Activated naive CD8-positive, alpha-beta T cell treated with anti-CD3 and anti-CD28 coated beads, Interleukin-2, amount 10 ng/mL, durations not matched to agents 7 days and 5 days (primary cell): Measurements from ENCODE around the gene CFAP97. TPM values are rescaled to one million over a fixed set of nuclear protein-coding genes. Genes with fewer than 3 reads are reported as not detected.
"Not testable (repeated sequence)": the region's sequence is repeated elsewhere in the genome, so short reads cannot be mapped to it uniquely, and the experiment has no call there.

Experiments
- ATAC-seq: fragments of 150-1000 bp; cut with Tn5 transposase; one replicate; pipeline ENCODE4 v1.10.0; 2021; ENCODE audit warnings: low read depth, moderate library complexity
- POLR2A ChIA-PET: fragments of 350-600 bp; sonication (Branson Sonifier 250); formaldehyde crosslinking; loops from one replicate; lab custom pipeline; 2021; ENCODE audit warnings: antibody characterized with exemption; lab: Charles Lee
- DNase-seq: peaks from one replicate; pipeline ENCODE4 v3.0.0; 2021
- H3K27ac Mint-ChIP-seq: one replicate; pipeline ENCODE4 v1.8.0; 2022; ENCODE audit warnings: mild to moderate bottlenecking, mixed read lengths
- H3K27me3 Mint-ChIP-seq: one replicate; pipeline ENCODE4 v1.8.0; 2022; ENCODE audit warnings: mild to moderate bottlenecking, moderate library complexity, mixed read lengths
- H3K36me3 Mint-ChIP-seq: one replicate; pipeline ENCODE4 v1.8.0; 2021; ENCODE audit warnings: mild to moderate bottlenecking, mixed read lengths
- H3K4me1 Mint-ChIP-seq: one replicate; pipeline ENCODE4 v1.8.0; 2021; ENCODE audit warnings: mixed read lengths
- H3K4me3 Mint-ChIP-seq: one replicate; pipeline ENCODE4 v1.8.0; 2022; ENCODE audit warnings: mild to moderate bottlenecking, moderate library complexity, mixed read lengths
- H3K9me3 Mint-ChIP-seq: one replicate; pipeline ENCODE4 v1.8.0; 2021; ENCODE audit warnings: mixed read lengths
- total RNA-seq, 2 experiments: library from RNA; stranded (reverse); gene quantifications; one replicate each; pipeline ENCODE4 v1.2.3, GENCODE V29; 2021

Gene CFAP97
- total RNA-seq, 2 experiments from 2014 or later = 30.3 to 30.5 TPM

DNA sequence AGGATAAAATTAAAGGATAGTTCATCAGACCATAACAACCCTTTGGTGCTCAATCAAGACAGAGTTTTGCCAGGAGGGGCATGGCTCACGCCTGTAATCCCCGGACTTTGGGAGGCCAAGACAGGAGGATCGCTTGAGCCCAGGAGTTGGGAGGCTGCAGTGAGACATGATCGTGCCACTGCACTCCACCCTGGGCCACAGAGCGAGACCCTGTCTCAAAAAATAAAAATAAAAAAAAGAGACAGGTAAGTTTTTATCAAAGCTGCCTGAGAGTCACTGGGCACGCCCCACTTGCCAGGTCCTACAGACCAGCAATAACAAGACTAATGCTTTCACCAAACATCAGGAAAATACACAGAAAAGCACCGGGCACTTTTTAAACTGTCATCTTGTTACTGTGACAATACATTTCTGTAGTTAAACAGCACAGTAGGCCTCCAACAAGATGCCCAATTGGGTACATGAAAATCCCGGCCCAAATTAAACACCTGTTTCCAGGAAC, 765 bp downstream of the CFAP97 start:
- POLR2A ChIA-PET = no interaction called here
- no peaks in the 10 kb centered on the region for H3K36me3 Mint-ChIP-seq
- peak overlapping the region; percentile 97 for H3K4me3 Mint-ChIP-seq
- ATAC-seq (no peak), DNase-seq (no peak)
- peaks cover 32% of the 10 kb centered on the region for H3K4me1 Mint-ChIP-seq
- peak overlapping the region; percentile 96 for H3K27ac Mint-ChIP-seq
- peaks cover 4% of the 10 kb centered on the region for H3K27me3 Mint-ChIP-seq
- no peaks in the 10 kb centered on the region for H3K9me3 Mint-ChIP-seq

DNA sequence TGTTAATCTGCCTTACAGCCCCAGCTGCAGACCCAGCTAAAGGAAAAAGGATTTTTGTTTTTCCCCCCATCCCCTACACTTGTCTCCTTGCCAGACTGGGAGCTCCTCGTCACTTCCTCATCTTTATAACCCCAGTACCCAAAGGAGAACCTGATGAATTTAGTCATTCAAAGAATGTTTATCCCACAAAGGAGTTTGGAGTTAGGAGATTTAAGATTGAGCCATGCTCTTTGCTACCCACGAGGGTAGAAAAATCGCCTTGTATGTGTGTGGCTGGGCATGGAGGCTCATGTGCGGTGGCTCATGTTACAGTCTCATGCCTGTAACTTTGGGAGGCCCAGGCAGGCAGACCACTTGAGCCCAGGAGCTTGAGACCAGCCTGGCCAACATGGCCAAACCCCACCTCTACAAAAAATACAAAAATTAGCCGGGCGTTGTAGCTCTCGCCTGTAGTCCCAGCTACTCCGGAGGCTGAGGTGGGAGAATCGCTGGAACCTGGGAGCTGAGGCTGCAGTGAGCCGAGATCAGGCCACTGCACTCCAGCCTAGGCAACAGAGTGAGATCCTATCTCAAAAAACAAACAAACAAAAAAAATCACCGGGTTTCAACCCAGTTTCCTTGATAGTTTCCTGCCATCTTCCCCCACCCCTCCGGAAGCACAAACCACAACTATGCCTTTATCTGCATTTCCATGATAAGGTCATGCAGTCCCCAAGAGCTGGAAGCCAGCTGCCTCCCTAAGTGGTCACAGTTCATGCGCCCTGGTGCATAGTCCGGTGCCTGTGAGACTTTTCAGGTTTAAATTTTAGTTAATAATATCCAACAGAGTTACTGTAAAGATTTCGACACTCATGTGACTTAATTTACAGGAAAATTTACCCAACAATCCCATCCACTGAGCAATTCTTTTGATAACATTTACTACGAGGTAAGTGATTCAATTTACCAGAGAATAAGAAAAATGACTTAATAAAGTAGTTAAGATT, 1.5 kb downstream of the CFAP97 start:
- H3K4me1 Mint-ChIP-seq = peaks cover 32% of the 10 kb centered on the region
- DNase-seq = no peak
- peaks cover 2% of the 10 kb centered on the region for H3K27me3 Mint-ChIP-seq
- peak overlapping the region; percentile 96 for H3K27ac Mint-ChIP-seq
- peak overlapping the region; percentile 97 for H3K4me3 Mint-ChIP-seq
- H3K36me3 Mint-ChIP-seq = no peaks in the 10 kb centered on the region
- no peaks in the 10 kb centered on the region for H3K9me3 Mint-ChIP-seq
- ATAC-seq = no peak
- POLR2A ChIA-PET = no interaction called here

DNA sequence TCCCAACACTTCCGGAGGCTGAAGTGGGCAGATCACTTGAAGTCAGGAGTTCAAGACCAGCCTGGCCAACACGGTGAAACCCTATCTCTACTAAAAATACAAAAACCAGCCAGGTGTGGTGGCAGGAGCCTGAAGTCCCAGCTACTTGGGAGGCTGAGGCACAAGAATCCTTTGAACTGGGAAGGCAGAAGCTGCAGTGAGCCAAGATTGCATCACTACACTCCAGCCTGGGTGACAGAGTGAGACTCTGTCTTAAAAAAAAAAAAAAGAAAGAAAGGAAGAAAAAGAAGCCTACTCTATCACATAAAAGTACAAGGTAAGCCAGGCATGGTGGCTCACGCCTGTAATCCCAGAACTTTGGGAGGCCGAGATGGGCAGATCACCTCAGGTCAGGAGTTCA, 5.6 kb downstream of the CFAP97 start:
- H3K9me3 Mint-ChIP-seq, DNase-seq, H3K4me3 Mint-ChIP-seq, POLR2A ChIA-PET, H3K27ac Mint-ChIP-seq, H3K36me3 Mint-ChIP-seq, H3K27me3 Mint-ChIP-seq, ATAC-seq: not testable (repeated sequence)
- H3K4me1 Mint-ChIP-seq = peaks cover 25% of the 10 kb centered on the region

DNA sequence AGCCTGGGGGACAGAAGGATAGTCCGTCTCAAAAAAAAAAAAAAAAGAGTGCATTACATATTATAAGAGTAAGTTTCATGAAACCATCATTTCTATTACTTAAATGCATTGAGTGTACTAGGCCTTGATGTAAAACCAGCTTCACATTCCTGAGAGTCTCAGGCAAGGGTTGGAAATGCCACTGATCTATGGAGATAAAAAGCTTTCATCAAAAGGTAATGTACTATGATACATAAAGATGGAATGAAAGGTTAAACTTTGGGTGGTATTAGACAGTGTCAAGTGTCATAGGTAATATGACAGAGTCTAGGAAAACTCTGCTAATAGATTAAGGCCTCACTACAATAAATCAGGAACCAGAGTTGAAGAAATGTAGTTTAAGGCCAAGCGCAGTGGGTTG, 7.4 kb downstream of the CFAP97 start:
- no peak overlapping the region for H3K27ac Mint-ChIP-seq

DNA sequence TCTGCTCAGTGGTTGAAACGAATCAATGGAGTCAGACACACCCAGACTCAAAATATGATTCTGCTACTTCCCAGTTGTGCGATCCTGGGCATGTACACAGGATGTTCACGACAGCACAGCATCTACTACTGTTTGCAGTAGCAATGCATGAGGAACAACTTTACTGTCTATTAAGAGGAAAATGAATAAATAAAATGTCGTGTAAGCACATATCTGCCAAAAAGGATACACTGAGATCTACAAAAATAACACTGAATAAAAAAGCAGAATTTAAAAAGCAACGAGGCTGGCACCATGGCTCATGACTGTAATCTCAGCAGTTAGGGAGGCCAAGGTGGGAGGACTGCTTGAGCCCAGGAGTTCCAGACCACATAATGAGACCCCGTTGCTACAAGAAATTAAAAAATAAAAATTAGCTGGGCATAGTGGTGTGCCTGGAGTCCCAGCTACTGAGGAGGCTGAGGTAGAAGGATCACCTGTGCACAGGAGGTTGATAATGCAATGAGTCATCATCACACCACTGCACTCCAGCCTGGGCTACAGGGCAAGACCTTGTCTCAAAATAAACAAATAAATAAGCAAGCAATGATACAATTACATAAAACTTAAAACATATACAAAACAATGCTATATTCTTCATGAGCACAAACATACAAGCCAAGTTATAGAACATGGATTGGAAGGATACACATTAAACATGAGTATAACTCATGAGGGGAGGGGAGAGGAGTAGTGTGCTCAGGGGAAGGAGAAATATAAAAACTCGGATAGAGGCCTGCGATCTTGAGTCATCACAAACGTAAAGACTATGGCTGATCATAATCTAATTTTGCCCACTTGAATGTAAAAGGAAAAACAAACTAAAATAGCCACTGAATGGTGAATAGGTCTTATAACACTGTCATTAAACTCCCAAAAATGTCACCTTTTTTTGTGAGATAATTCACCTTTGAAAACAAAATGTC, 8.6 kb downstream of the CFAP97 start:
- Mint-ChIP-seq H3K9me3 (no peaks in the 10 kb centered on the region), H3K27me3 (no peaks in the 10 kb centered on the region), H3K4me1 (peaks cover 14% of the 10 kb centered on the region), H3K36me3 (peaks cover 13% of the 10 kb centered on the region), H3K27ac (no peak overlapping the region), H3K4me3 (no peak overlapping the region)
- POLR2A ChIA-PET = no interaction called here
- ATAC-seq = no peak
- DNase-seq = no peak

More for the DNA sequence above, 7.4 kb downstream of the CFAP97 start:
- no peak for DNase-seq
- H3K9me3 Mint-ChIP-seq = no peaks in the 10 kb centered on the region
- no peaks in the 10 kb centered on the region for H3K27me3 Mint-ChIP-seq
- POLR2A ChIA-PET = no interaction called here
- ATAC-seq = no peak
- H3K4me1 Mint-ChIP-seq = peaks cover 13% of the 10 kb centered on the region
- H3K4me3 Mint-ChIP-seq = no peak overlapping the region
- H3K36me3 Mint-ChIP-seq = peaks cover 5% of the 10 kb centered on the region

DNA sequence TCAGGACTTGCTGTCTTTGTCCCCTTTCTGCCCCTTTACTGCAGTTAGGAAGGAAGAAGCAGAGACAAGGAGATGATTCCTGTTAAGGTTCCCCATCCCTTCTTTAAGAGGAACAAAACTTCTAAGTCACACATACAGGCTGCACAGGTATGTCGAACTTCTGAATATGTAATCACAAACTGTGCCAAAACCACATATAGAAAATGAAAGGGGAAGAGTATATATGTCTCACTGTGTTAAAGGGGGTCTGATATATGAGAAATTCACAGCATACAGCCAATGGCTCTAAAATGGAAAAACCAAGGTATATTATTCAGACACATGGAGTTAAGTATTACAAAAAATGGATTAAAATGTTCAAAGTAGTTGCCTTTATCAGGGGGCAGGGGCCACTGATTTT, 11.7 kb downstream of the CFAP97 start:
- Mint-ChIP-seq H3K27ac (no peak overlapping the region), H3K27me3 (no peaks in the 10 kb centered on the region), H3K4me3 (no peak overlapping the region), H3K4me1 (peaks cover 16% of the 10 kb centered on the region), H3K9me3 (no peaks in the 10 kb centered on the region), H3K36me3 (peaks cover 21% of the 10 kb centered on the region)
- DNase-seq (no peak), ATAC-seq (no peak)
- POLR2A ChIA-PET = no interaction called here

DNA sequence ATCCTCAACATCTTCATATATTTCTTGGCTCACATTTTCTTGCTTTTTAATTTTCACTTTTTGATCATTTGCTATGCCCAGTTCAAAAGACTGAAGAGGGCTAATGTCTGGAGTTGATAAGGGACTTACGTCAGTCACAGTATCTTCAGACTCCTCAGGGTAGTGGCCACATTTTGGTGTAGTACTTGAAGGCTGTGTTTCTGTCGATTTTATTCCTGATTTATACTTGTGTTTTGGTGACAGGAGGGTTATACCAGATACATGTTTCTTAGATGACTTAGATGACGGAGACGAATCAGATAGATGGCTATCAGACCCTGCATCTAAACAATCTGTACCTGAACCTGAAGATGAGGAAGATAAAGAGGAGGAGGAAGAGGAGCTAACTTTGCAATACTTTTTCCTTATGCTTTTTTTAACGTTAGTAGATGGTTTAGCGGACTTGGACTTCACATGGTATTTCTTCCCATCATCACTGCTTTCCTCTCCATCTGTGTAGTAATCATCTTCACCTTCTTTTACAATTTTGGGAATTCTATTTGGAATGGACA, 13.4 kb downstream of the CFAP97 start:
- no peak overlapping the region for H3K4me3 Mint-ChIP-seq
- H3K36me3 Mint-ChIP-seq = peaks cover 21% of the 10 kb centered on the region
- POLR2A ChIA-PET = no interaction called here
- ATAC-seq (no peak), DNase-seq (no peak)
- no peak overlapping the region for H3K27ac Mint-ChIP-seq
- H3K9me3 Mint-ChIP-seq = no peaks in the 10 kb centered on the region
- H3K27me3 Mint-ChIP-seq = no peaks in the 10 kb centered on the region
- peaks cover 13% of the 10 kb centered on the region for H3K4me1 Mint-ChIP-seq

DNA sequence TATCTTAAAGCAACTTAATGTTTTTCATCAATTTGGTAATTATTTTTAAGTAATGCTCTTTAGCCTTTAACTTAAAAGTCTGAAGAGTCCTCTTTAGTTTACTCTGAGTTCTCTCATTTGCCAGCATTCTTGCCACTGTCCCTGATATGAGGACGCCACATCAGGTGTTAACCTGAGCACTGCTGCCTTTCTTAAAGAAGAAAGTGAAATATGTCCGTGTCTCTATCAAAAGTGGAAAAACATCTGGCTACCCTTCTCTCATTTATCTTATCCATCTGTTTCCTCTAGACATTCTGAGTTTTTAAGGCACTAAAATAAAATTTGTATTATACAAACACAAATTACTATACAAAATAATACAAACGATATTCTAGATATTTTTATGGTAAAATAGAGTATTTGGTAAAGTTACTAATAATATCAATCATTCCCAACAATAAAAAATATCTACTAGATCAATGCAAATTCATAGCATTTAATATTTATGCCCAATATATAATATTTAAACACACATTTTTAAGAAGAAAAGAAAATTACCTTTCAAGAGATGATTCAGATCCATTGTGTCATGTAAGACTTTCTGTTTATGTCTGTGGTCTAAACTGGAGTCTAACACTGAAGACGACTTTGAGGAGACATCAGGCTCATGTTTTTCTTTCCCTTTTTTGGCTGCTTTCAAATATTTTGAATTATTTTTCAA, 14.0 kb downstream of the CFAP97 start:
- Mint-ChIP-seq H3K4me1 (peaks cover 13% of the 10 kb centered on the region), H3K27ac (no peak overlapping the region), H3K36me3 (peaks cover 19% of the 10 kb centered on the region), H3K4me3 (no peak overlapping the region), H3K27me3 (no peaks in the 10 kb centered on the region), H3K9me3 (no peaks in the 10 kb centered on the region)
- ATAC-seq (no peak), DNase-seq (no peak)
- POLR2A ChIA-PET = no interaction called here

DNA sequence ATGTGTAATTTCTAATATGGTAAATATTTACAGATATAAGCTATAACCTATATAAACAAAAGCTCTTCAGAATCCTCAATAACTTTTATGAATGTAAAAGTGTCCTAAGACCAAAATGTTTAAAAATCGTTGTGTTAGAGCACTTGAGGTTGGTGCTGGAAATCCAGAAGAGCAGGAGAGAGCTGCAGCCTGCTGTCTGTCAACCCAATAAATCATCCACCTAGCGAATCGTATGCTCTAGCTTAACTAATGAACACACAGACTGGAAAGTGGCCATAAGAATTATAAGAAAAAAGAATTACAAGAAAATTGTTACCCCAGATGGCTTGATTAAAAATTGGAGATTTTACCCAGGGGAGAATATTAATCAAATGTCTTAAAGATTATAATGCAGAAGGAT, 17.0 kb downstream of the CFAP97 start:
- Mint-ChIP-seq H3K27me3 (no peaks in the 10 kb centered on the region), H3K4me3 (no peak overlapping the region), H3K27ac (no peak overlapping the region), H3K36me3 (peaks cover 18% of the 10 kb centered on the region), H3K4me1 (peaks cover 9% of the 10 kb centered on the region), H3K9me3 (no peaks in the 10 kb centered on the region)
- ATAC-seq (no peak), DNase-seq (no peak)
- POLR2A ChIA-PET = interaction anchor here (0.6 kb wide), 2 partner anchors 266 to 289 kb away, joined by 4 read pairs; no protein-coding TSS in a partner anchor

DNA sequence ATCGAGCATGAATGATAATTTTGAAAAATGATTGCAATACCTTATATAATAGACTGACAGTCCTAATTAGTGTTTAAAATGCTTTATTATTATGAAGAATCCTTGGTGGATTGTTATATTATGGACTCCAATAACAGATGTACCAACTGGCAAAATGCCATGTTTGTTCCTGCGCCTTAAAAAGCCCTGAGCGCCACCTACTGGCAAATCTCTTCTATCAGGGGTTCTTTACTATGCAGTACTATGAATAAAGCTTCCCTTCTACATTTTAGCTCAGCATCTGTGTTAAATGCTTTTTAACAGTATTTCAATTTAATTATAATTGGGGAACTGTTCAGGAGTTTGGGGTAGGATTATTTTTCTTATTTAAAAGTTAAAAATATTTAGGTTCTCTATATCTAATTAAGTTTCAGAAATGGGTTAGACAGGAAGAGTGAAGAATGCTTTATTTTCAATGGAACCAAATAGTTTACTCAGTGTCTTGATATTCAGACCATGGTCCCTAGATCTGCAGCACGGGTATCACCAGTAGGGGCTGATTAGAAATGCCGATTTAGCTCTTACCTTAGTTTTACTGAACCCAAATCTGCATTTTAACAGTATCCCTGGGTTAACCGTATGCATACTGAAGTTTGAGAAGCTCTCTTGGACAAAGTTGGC, 20.0 kb downstream of the CFAP97 start:
- POLR2A ChIA-PET = no interaction called here
- DNase-seq (peak; percentile 58), ATAC-seq (peak; percentile 83)
- H3K27ac Mint-ChIP-seq = no peak overlapping the region
- peaks cover 11% of the 10 kb centered on the region for H3K36me3 Mint-ChIP-seq
- H3K9me3 Mint-ChIP-seq = no peaks in the 10 kb centered on the region
- no peaks in the 10 kb centered on the region for H3K27me3 Mint-ChIP-seq
- no peak overlapping the region for H3K4me3 Mint-ChIP-seq
- H3K4me1 Mint-ChIP-seq = peaks cover 9% of the 10 kb centered on the region

DNA sequence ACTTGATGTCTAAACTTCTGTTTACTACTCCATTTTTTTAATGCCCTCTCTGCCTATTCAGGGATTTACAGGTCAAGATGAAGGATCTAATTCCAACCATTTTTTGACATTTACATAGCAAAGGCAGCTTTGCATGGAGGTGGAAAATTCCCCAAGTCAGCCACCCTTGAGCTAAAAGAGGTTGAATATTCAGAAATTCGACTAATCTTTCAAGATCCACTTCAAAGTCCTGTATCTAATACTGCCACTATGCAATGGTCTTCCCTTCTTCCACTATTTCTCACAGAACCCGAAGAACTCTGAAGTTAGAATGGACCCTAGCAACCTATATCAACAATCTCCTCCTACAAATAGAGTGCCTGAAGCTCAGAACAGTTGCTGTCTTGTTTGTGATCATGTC, 21.6 kb downstream of the CFAP97 start:
- Mint-ChIP-seq H3K27me3 (no peaks in the 10 kb centered on the region), H3K4me1 (peaks cover 13% of the 10 kb centered on the region), H3K27ac (no peak overlapping the region), H3K9me3 (no peaks in the 10 kb centered on the region), H3K36me3 (peaks cover 9% of the 10 kb centered on the region), H3K4me3 (no peak overlapping the region)
- ATAC-seq (no peak), DNase-seq (no peak)
- POLR2A ChIA-PET = no interaction called here

DNA sequence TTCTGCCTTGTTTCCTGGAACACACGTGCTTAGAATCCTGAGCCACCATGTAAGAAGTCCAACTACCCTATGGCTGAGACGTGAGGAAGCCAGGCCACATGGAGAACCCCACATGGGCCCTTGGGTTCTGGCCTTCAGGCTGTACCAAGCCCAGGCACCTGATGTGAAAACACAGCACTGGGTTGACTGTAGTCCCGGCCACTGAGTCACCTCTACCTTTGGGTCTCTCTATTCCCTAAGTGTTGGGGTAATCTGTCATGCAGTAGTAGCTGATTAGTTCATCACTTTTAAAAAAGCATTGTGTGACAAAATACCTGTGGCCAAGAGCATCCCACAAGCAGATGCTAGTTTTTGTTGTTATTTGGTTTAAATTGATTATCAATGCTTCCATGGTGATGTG, 24.3 kb downstream of the CFAP97 start:
- ATAC-seq = no peak
- no peak for DNase-seq
- no peak overlapping the region for H3K4me3 Mint-ChIP-seq
- no peaks in the 10 kb centered on the region for H3K27me3 Mint-ChIP-seq
- H3K36me3 Mint-ChIP-seq = peaks cover 17% of the 10 kb centered on the region
- H3K4me1 Mint-ChIP-seq = peaks cover 11% of the 10 kb centered on the region
- no peaks in the 10 kb centered on the region for H3K9me3 Mint-ChIP-seq
- no peak overlapping the region for H3K27ac Mint-ChIP-seq
- POLR2A ChIA-PET = no interaction called here
